GM12801 (cell line): ENCODE results near the gene RMP24.

ENCODE experiments used
- CTCF ChIP-seq: IDR thresholded peaks from one replicate; pipeline ENCODE4 v1.5.1; 2011; ENCODE audit warnings: control low read depth; ENCODE audit not compliant: insufficient read length; ENCODE audit errors: extremely low read depth

The RMP24 gene

DNA sequence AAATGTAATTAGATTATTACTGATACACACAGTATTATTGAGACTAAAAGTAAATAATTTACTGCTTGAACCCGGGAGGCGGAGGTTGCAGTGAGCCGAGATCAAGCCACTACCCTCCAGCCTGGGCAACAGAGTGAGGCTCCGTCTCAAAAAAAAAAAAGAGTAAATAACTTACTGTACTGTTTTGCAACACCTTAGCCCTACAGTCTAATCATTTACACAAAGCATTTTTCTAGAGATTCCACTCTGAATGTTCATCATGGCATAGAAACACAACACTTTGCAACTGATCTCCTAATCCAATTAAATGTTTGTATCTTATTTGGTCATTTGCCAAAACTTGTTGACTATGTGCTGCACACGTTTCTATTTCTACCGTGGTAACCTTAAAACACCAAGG is 23.4 kb upstream of the RMP24 start:
- TF ChIP-seq CTCF, result no peak

- no peak for TF ChIP-seq CTCF
Observed at GRCh38 chr18:35949903-35950627, 22.4 kb upstream of the RMP24 start.

DNA sequence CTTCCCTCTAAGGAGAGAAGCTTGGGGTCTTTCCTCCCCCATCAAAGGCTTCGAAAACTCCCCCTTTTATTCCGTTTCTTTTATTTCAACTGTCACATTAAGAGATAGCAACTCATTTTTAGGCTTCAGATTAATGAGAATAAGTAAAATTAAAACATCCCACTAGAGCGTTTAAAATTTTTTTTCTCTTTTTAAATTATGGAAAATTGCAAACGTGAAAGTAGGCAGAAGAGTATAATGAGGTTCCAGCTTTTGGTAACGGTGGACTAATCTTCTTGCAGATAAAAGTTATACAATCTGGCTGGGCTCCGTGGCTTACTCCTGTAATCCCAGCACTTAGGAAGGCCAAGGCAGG is 21.9 kb upstream of the RMP24 start:
- peak; percentile 16 for TF ChIP-seq CTCF

GRCh38 chr18:35953688-35954087 is 18.8 kb upstream of the RMP24 start:
- TF ChIP-seq CTCF, result no peak

- no peak for TF ChIP-seq CTCF
Observed at GRCh38 chr18:35956226-35956625, 16.3 kb upstream of the RMP24 start.

- no peak for TF ChIP-seq CTCF
Observed at GRCh38 chr18:35962320-35962719, 10.2 kb upstream of the RMP24 start.

DNA sequence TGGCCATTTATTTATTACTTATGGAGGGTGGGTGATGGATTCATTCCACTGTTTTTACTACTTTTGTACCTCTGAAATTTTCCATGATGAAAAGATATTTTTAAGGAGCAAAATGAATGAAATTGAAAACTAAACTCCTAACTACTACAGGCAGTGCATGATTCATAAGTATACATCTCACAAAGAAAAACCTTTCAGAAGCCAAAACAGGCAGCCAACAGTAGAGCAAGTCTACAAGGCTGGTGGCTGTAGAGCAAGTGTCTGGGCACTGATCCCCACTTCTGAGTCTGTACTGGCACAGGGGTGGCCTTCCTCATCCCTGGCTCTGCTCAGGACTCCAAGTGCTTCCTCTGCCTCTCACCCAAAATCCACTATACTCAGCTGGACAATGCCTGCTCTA is 8.2 kb upstream of the RMP24 start:
- TF ChIP-seq CTCF, result no peak
